HEK293T (cell line): Measurements from ENCODE around the gene MYG1.

Experiments used
- BHLHE40 ChIP-seq: fragments of 450-650 bp; IDR thresholded peaks from 2 replicates; pipeline ENCODE4 v1.6.1; 2016; ENCODE audit warnings: mild to moderate bottlenecking, moderate library complexity, borderline replicate concordance
- CTBP1 ChIP-seq: fragments of 450-650 bp; IDR thresholded peaks from 2 replicates; pipeline ENCODE4 v1.6.1; 2016; ENCODE audit warnings: borderline replicate concordance
- FOXA1 ChIP-seq: fragments of 450-650 bp; IDR thresholded peaks from 2 replicates; pipeline ENCODE4 v1.6.1; 2016; ENCODE audit warnings: mild to moderate bottlenecking
- FOXK2 ChIP-seq: fragments of 450-650 bp; IDR thresholded peaks from 2 replicates; pipeline ENCODE4 v1.6.1; 2016; ENCODE audit warnings: mild to moderate bottlenecking
- FOXM1 ChIP-seq: fragments of 450-650 bp; IDR thresholded peaks from 2 replicates; pipeline ENCODE4 v1.6.1; 2017; ENCODE audit warnings: mild to moderate bottlenecking, borderline replicate concordance
- HDGF ChIP-seq: fragments of 450-650 bp; IDR thresholded peaks from 2 replicates; pipeline ENCODE4 v1.6.1; 2017; ENCODE audit warnings: antibody characterized with exemption, borderline replicate concordance
- NFRKB ChIP-seq: fragments of 450-650 bp; IDR thresholded peaks from 2 replicates; pipeline ENCODE4 v1.6.1; 2016; ENCODE audit warnings: mild to moderate bottlenecking, moderate library complexity
- SP1 ChIP-seq: fragments of 450-650 bp; IDR thresholded peaks from 2 replicates; pipeline ENCODE4 v1.6.1; 2017
- SUZ12 ChIP-seq: fragments of 450-650 bp; IDR thresholded peaks from 2 replicates; pipeline ENCODE4 v1.6.1; 2016; ENCODE audit warnings: mild to moderate bottlenecking
- TARDBP ChIP-seq: fragments of 450-650 bp; IDR thresholded peaks from 2 replicates; pipeline ENCODE4 v1.6.1; 2016
- TF ChIP-seq, protein P1 (sequence below): fragments of 450-650 bp; IDR thresholded peaks from 2 replicates; pipeline ENCODE4 v1.6.1; 2016

DNA sequence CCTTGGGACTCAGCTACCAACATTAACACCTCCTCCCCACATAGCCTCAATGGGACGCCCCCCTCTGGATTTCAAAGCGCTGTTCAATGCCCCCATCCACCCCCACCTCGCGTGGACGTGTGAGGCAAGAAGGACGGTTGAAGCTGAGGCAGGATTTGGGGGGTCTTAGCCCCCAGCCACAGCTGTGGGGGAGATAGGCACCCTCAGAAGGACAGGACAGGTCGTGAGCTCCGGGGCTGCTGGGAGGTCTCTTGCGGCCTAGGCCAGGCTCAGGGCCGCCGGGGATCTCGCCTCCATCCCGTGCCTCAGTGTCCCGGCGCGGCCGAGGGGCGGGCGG is 45.0 kb downstream of the MYG1 start:
- TF ChIP-seq FOXK2 (no peak), NFRKB (no peak), BHLHE40 (no peak), SUZ12 (no peak), TARDBP (no peak), FOXM1 (no peak), SP1 (no peak), FOXA1 (no peak), HDGF (no peak), CTBP1 (no peak)
- TF ChIP-seq, protein P1, sequence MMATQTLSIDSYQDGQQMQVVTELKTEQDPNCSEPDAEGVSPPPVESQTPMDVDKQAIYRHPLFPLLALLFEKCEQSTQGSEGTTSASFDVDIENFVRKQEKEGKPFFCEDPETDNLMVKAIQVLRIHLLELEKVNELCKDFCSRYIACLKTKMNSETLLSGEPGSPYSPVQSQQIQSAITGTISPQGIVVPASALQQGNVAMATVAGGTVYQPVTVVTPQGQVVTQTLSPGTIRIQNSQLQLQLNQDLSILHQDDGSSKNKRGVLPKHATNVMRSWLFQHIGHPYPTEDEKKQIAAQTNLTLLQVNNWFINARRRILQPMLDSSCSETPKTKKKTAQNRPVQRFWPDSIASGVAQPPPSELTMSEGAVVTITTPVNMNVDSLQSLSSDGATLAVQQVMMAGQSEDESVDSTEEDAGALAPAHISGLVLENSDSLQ, result no peak
